GM19468 (cell line): Measurements from ENCODE around the gene GRID1.

ENCODE experiments used
- ATAC-seq: cut with Tn5 transposase; IDR thresholded peaks from one replicate; pipeline ENCODE4 v1.9.1; 2021; ENCODE audit warnings: mild to moderate bottlenecking, moderate library complexity, moderate number of reproducible peaks; ENCODE audit not compliant: unreplicated experiment; ENCODE audit errors: extremely low read depth

Gene GRID1

GRCh38 chr10:85665078-85665477, 701.5 kb downstream of the GRID1 start:
- no peak for ATAC-seq

- ATAC-seq = no peak
Observed at GRCh38 chr10:85661123-85661522, 705.5 kb downstream of the GRID1 start.

- no peak for ATAC-seq
Observed at GRCh38 chr10:85659331-85659730, 707.3 kb downstream of the GRID1 start.

- no peak for ATAC-seq
Observed at GRCh38 chr10:85658518-85658917, 708.1 kb downstream of the GRID1 start.

GRCh38 chr10:85657476-85658113, 709.0 kb downstream of the GRID1 start:
- no peak for ATAC-seq

GRCh38 chr10:85655411-85655810, 711.2 kb downstream of the GRID1 start:
- no peak for ATAC-seq

- ATAC-seq = no peak
Observed at GRCh38 chr10:85651497-85651882, 715.1 kb downstream of the GRID1 start.

GRCh38 chr10:85650791-85651496, 715.7 kb downstream of the GRID1 start:
- no peak for ATAC-seq

- no peak for ATAC-seq
Observed at GRCh38 chr10:85649461-85649860, 717.1 kb downstream of the GRID1 start.

GRCh38 chr10:85648279-85648754, 718.3 kb downstream of the GRID1 start:
- no peak for ATAC-seq

- ATAC-seq = no peak
Observed at GRCh38 chr10:85647741-85648140, 718.9 kb downstream of the GRID1 start.

- no peak for ATAC-seq
Observed at GRCh38 chr10:85645926-85646711, 720.5 kb downstream of the GRID1 start.

GRCh38 chr10:85645053-85645452, 721.5 kb downstream of the GRID1 start:
- ATAC-seq = no peak

- ATAC-seq = no peak
Observed at GRCh38 chr10:85643845-85644525, 722.6 kb downstream of the GRID1 start.

- no peak for ATAC-seq
Observed at GRCh38 chr10:85643171-85643844, 723.3 kb downstream of the GRID1 start.

- no peak for ATAC-seq
Observed at GRCh38 chr10:85642421-85643170, 724.0 kb downstream of the GRID1 start.

- ATAC-seq = no peak
Observed at GRCh38 chr10:85642082-85642420, 724.5 kb downstream of the GRID1 start.

GRCh38 chr10:85641479-85642009, 725.1 kb downstream of the GRID1 start:
- ATAC-seq = no peak

- no peak for ATAC-seq
Observed at GRCh38 chr10:85638797-85639196, 727.8 kb downstream of the GRID1 start.
